ENCODE data around the gene EVPLL.
"Not testable (repeated sequence)": the region's sequence is repeated elsewhere in the genome, so short reads cannot be mapped to it uniquely, and the experiment has no call there.

EVPLL gene

DNA sequence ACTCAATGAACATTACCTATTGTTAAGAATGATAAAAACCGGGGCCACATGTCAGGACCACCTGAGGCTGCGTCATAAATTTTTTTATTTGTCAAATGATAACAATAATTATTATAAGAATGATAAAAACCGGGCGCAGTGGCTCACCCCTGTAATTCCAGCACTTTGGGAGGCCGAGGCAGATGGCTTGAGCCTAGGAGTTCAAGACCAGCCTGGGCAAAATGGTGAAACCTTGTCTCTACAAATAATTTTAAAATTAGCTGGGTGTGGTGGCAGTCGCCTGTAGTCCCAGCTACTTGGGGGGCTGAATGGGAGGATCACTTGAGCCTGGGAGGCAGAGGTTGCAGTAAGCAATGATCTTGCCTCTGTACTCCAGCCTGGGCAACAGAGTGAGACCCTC lies 13.4 kb upstream of the EVPLL start:
- no peak for DNase-seq (ENCODE audit: extremely low read depth, low read depth)
- TF ChIP-seq, protein P1, sequence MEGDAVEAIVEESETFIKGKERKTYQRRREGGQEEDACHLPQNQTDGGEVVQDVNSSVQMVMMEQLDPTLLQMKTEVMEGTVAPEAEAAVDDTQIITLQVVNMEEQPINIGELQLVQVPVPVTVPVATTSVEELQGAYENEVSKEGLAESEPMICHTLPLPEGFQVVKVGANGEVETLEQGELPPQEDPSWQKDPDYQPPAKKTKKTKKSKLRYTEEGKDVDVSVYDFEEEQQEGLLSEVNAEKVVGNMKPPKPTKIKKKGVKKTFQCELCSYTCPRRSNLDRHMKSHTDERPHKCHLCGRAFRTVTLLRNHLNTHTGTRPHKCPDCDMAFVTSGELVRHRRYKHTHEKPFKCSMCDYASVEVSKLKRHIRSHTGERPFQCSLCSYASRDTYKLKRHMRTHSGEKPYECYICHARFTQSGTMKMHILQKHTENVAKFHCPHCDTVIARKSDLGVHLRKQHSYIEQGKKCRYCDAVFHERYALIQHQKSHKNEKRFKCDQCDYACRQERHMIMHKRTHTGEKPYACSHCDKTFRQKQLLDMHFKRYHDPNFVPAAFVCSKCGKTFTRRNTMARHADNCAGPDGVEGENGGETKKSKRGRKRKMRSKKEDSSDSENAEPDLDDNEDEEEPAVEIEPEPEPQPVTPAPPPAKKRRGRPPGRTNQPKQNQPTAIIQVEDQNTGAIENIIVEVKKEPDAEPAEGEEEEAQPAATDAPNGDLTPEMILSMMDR (IDR thresholded peaks at IDR 0.05; ENCODE audit: low read depth, low read length), result no peak

DNA sequence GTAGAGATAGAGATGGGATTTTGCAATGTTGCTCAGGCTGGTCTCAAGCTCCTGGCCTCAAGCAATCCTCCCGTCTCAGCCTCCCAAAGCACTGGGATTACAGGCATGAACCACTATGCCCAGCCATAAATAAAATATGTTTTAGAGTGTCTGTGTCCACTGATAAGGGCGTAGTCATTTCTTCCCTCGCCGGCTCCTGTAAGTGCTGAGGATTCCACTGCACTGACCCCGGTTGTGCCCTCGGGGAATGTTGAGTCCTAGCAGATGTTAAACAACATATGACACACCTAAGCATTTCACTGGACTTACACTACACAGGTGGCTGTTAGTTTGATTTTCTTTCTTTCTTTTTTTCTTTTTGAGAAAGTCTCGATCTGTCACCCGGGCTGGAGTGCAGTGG lies 8.6 kb upstream of the EVPLL start:
- TF ChIP-seq, protein P1 (IDR thresholded peaks at IDR 0.05; ENCODE audit: low read depth, low read length), result no peak
- DNase-seq (ENCODE audit: extremely low read depth, low read depth), result no peak

DNA sequence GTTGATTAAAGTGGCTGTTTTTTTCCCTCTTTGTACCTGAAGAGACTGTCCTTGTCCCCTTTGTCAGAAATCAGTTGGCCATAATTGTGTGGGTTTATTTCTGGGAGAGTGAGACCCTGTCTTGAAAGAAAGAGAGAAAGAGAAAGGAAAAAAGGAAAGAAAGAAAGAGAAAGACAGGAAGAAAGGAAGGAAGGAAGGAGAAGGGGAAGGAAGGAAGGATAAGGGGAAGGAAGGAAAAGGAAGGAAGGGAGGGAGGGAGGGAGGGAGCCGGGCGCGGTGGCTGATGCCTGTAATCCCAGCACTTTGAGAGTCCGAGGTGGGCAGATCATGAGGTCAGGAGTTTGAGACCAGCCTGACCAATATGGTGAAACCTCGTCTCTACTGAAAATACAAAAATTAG lies 6.8 kb upstream of the EVPLL start:
- TF ChIP-seq, protein P1 (IDR thresholded peaks at IDR 0.05; ENCODE audit: low read depth, low read length), result no peak
- DNase-seq (ENCODE audit: extremely low read depth, low read depth), result no peak

DNA sequence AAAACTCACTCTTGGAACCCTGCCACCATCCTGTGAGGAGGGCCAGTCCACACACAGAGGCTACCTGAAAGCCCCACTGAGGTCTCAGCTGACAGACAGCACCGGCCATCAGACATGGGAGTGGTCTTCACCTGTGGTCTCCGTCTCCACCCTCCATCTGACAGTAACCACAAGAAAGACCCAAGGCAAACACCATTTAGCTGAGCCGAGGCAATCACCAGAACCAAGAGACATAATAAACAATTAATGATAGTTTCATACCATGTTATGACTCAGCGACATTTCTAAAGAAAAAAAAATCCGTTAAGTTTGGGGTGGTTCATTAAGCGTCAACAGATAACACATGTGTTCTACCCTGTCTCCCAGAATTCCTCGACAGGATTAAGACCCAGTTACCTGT lies 6.1 kb upstream of the EVPLL start:
- TF ChIP-seq, protein P1 (IDR thresholded peaks at IDR 0.05; ENCODE audit: low read depth, low read length), result no peak
- no peak for DNase-seq (ENCODE audit: extremely low read depth, low read depth)

DNA sequence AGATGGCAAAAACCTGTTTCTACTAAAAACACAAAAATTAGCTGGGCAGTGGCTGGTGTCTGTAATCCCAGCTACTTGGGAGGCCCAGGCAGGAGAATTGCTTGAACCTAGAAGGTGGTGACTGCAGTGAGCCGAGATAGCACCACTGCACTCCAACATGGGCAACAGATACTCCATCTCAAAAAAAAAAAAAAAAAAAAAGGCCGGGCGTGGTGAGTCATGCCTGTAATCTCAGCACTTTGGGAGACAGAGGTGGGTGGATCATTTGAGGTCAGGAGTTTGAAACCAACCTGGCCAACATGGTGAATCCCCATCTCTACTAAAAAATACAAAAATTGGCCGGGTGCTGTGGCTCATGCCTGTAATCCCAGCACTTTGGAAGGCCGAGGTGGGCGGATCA lies 4.4 kb upstream of the EVPLL start:
- DNase-seq (ENCODE audit: extremely low read depth, low read depth), result not testable (repeated sequence)

DNA sequence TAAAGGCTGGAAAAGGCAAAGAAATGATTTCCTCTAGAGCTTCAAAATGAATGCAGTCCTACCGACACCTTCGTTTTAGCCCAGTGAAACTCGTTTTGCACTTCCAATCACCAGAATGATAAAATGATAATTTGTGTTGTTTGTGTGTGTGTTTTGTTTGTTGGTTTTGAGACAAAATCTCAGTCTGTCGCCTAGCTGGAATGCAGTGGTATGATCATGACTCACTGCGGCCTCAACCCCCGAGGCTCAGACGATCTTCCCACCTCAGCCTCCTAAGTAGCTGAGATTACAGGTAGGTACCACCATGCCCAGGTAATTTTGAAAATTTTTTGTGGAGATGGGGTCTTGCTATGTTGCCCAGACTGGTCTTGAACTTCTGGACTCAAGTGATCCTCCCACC lies 3.4 kb upstream of the EVPLL start:
- DNase-seq (ENCODE audit: extremely low read depth, low read depth), result no peak
- TF ChIP-seq, protein P1 (IDR thresholded peaks at IDR 0.05; ENCODE audit: low read depth, low read length), result no peak

DNA sequence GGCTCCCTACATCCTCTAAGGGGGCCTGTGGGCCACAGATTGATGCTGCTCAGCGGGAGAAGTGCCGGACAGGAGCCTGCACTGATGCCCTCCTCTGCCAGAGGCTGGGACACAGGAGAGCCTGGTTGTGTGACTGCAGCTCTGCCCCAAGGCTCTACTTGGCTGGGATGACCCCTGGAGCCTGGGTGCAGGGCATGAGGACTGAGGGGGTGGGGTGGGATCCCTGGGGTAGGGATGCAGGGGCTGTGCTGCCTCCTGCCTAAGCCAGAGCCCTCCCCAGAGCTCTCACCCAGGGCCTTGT lies 577 bp downstream of the EVPLL start:
- TF ChIP-seq, protein P1 (IDR thresholded peaks at IDR 0.05; ENCODE audit: low read depth, low read length), result no peak
- no peak for DNase-seq (ENCODE audit: extremely low read depth, low read depth)

DNA sequence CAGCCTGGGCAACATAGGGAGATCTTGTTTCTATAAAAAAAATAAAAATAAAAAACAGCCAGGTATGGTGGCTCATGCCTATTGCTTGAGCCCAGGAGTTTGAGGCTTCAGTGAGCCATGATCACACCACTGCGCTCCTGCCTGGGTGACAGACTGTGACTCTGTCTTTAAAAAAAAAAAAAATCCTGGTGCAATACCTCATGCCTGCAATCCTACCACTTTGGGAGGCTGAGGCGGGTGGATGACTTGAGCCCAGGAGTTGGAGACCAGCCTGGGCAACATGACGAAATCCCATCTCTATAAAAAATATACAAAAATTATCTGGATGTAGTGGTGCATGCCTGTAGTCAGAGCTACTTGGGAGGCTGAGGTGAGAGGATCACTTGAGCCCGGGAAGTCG lies 1.0 kb downstream of the EVPLL start:
- not testable (repeated sequence) for DNase-seq (ENCODE audit: extremely low read depth, low read depth)

Measured in AG09319 (cell line).